K562 (cell line): Measurements from ENCODE around the gene MAP2K6. TPM values are rescaled to one million over a fixed set of nuclear protein-coding genes. Genes with fewer than 3 reads are reported as not detected.

ENCODE experiments used
- ATAC-seq: fragments of 200-7000 bp; cut with Tn5 transposase; 3 replicates; pipeline ENCODE4 v1.9.1; 2020; ENCODE audit warnings: moderate library complexity
- BruUV-seq: library from RNA; stranded (reverse); fragments of 400-500 nt; replicated peaks from 2 replicates; lab custom pipeline; 2021; lab: Mats Ljungman, UMichigan
- CTCF ChIA-PET: fragments of 300-600 bp; formaldehyde crosslinking; extraction: SDS; loops from one replicate; lab custom pipeline; 2021; ENCODE audit warnings: low intra/inter-chr PET ratio; lab: Yijun Ruan, JAX
- POLR2A ChIA-PET: fragments of 300-600, 350-650 bp; sonication (Branson Sonifier 250); formaldehyde crosslinking; extraction: SDS; loops from one replicate; lab custom pipeline; 2021; ENCODE audit warnings: antibody characterized with exemption, inconsistent platforms; lab: Yijun Ruan, JAX
- DNase-seq, 4 experiments: peaks; one replicate each; pipeline versions ENCODE4 v3.0.0 to v3.0.0-alpha.2; 2011 to 2018; ENCODE audit warnings: low spot score in 3 of 4, mixed read lengths in 3 of 4; ENCODE audit errors: extremely low read depth in 1 of 4
- FAIRE-seq: peaks from 2 replicates; lab custom pipeline; 2011; peaks lifted over from hg19 to GRCh38; lab: Jason Lieb, UNC
- H2AFZ ChIP-seq: 2 replicates; pipeline ENCODE4 v1.6.0; 2011; ENCODE audit warnings: low read depth, low read length, control low read depth, inconsistent platforms
- H3K27ac ChIP-seq: fragments of 200-600 bp; 3 replicates; pipeline ENCODE4 v1.8.0; 2011; ENCODE audit warnings: low read depth, mild to moderate bottlenecking, control low read depth, inconsistent platforms, low read length, moderate library complexity, mixed read lengths; ENCODE audit errors: extremely low read depth
- H3K27me3 ChIP-seq, 2 experiments: fragments of 300-600 bp in 1 of 2; 2 replicates in 1 of 2; 3 replicates in 1 of 2; pipeline versions ENCODE4 v1.6.0 to v1.8.0; 2011; ENCODE audit warnings: inconsistent platforms in 2 of 2, low read length in 2 of 2, mild to moderate bottlenecking in 1 of 2, mixed read lengths in 1 of 2, moderate library complexity in 1 of 2; ENCODE audit not compliant: control insufficient read depth in 2 of 2, insufficient read depth in 2 of 2
- H3K36me3 ChIP-seq: fragments of 300-600 bp; 3 replicates; pipeline ENCODE4 v1.8.0; 2011; ENCODE audit warnings: mild to moderate bottlenecking, low read length, inconsistent platforms; ENCODE audit not compliant: control insufficient read depth, insufficient read depth
- H3K4me1 ChIP-seq, 2 experiments: fragments of 200-600 bp in 1 of 2; replicated peaks in 1 of 2; 2 replicates in 1 of 2; 3 replicates in 1 of 2; pipeline versions ENCODE4 v1.5.1 to v1.8.0; 2011; ENCODE audit warnings: inconsistent platforms in 2 of 2, low read length in 2 of 2, mild to moderate bottlenecking in 1 of 2, mixed read lengths in 1 of 2, moderate library complexity in 1 of 2; ENCODE audit not compliant: control insufficient read depth in 2 of 2, insufficient read depth in 2 of 2
- H3K4me2 ChIP-seq: 2 replicates; pipeline ENCODE4 v1.6.1; 2011; ENCODE audit warnings: low read length, control low read depth, inconsistent platforms, mixed read lengths; ENCODE audit not compliant: insufficient read depth
- H3K4me3 ChIP-seq: fragments of 200-600 bp; sonication (generic), shearing (Covaris generic); 2 replicates; pipeline ENCODE4 v1.5.1; 2016; ENCODE audit warnings: control low read depth, inconsistent platforms
- H3K79me2 ChIP-seq: fragments of 200-600 bp; 3 replicates; pipeline ENCODE4 v1.8.0; 2011; ENCODE audit warnings: low read length, inconsistent platforms; ENCODE audit not compliant: control insufficient read depth, insufficient read depth
- H3K9ac ChIP-seq, 2 experiments: 2 replicates each; pipeline versions ENCODE4 v1.6.0 to v1.6.1; 2011; ENCODE audit warnings: low read depth in 2 of 2, low read length in 2 of 2, control low read depth in 1 of 2, inconsistent platforms in 1 of 2, mild to moderate bottlenecking in 1 of 2, mixed read lengths in 1 of 2; ENCODE audit not compliant: insufficient read depth in 1 of 2
- H3K9me1 ChIP-seq: one replicate; pipeline ENCODE4 v1.6.0; 2011; ENCODE audit warnings: inconsistent platforms, mild to moderate bottlenecking, low read length, moderate library complexity; ENCODE audit not compliant: control insufficient read depth, insufficient read depth
- H3K9me3 ChIP-seq: replicated peaks from 2 replicates; pipeline ENCODE4 v1.5.1; 2011; ENCODE audit warnings: low read depth, low read length, inconsistent platforms; ENCODE audit not compliant: control insufficient read depth, insufficient read depth
- H4K20me1 ChIP-seq: replicated peaks from 2 replicates; pipeline ENCODE4 v1.6.1; 2011; ENCODE audit warnings: low read length, inconsistent platforms, mixed read lengths; ENCODE audit not compliant: control insufficient read depth, insufficient read depth
- CAMTA2 ChIP-seq: fragments of 250-450 bp; sonication (Bioruptor Pico); conservative IDR thresholded peaks from 2 replicates; pipeline ENCODE4 v1.5.1; 2022
- FOXA3 ChIP-seq, 2 experiments: fragments of 450-650 bp in 1 of 2; sonication (generic) in 1 of 2; formaldehyde crosslinking; IDR thresholded peaks in 1 of 2; conservative IDR thresholded peaks in 1 of 2; 2 replicates each; pipeline versions ENCODE4 v1.4.0 to v1.8.0; 2020 to 2022; ENCODE audit warnings: mild to moderate bottlenecking in 2 of 2, missing genetic modification reagents in 1 of 2
- HOXB6 ChIP-seq: fragments of 250-450 bp; sonication (Bioruptor Pico); IDR thresholded peaks from 2 replicates; pipeline ENCODE4 v1.5.1; 2022; ENCODE audit warnings: mild to moderate bottlenecking, borderline replicate concordance
- RBM22 ChIP-seq: fragments of 200-400 bp; formaldehyde crosslinking; IDR thresholded peaks from 2 replicates; pipeline ENCODE4 v1.6.1; 2018; ENCODE audit warnings: low read length, low read depth; ENCODE audit not compliant: poor library complexity, severe bottlenecking
- TAF7 ChIP-seq: fragments of 450-650 bp; IDR thresholded peaks from 2 replicates; pipeline ENCODE4 v1.6.1; 2016; ENCODE audit warnings: missing genetic modification characterization, missing compliant biosample characterization
- ZNF3 ChIP-seq: fragments of 250-450 bp; sonication (Bioruptor Pico); IDR thresholded peaks from 2 replicates; pipeline ENCODE4 v1.5.0; 2021; ENCODE audit warnings: mild to moderate bottlenecking, moderate library complexity
- ZNF354B ChIP-seq: fragments of 250-450 bp; sonication (Bioruptor Pico); IDR thresholded peaks from 2 replicates; pipeline ENCODE4 v1.4.0; 2020
- ZNF561 ChIP-seq: fragments of 450-650 bp; formaldehyde crosslinking; conservative IDR thresholded peaks from 2 replicates; pipeline ENCODE4 v1.4.0; 2020; ENCODE audit warnings: mild to moderate bottlenecking, moderate library complexity
- WGBS: fragments of 100-300 bp; shearing (Covaris generic); methylation state at CpG from one replicate; pipeline ENCODE4 v1.1.6; 2016; ENCODE audit warnings: low coverage, mixed read lengths; ENCODE audit not compliant: insufficient coverage; ENCODE audit errors: missing lambda C conversion rate; 5-methylcytosine and 5-hydroxymethylcytosine counted together
- in situ Hi-C: fragments of 300-500 bp; cut with MboI; formaldehyde crosslinking; loops from 4 replicates; pipeline ENCODE4 v1.15.0; 2018; ENCODE audit warnings: inconsistent platforms, mixed read lengths
- intact Hi-C: fragments of 100-400 bp; cut with micrococcal nuclease; formaldehyde crosslinking; loops from 2 replicates; pipeline ENCODE4 v1.14.2; 2022
- polyA plus RNA-seq, 8 experiments: library from polyadenylated mRNA; depleted of rRNA in 4 of 8; stranded (reverse) in 5 of 8; unstranded in 3 of 8; fragments of >200 nt; fragmentation: Nextera tagmentation in 2 of 8; fragmentation: Illumina TruSeq in 1 of 8; extraction: Ambion mirVana in 2 of 8; extraction: Trizol in 1 of 8; gene quantifications; 2 replicates each; pipeline versions ENCODE4 v1.2.1 to v1.2.3, GENCODE V29; 2011 to 2014; ENCODE audit warnings: inconsistent platforms in 1 of 8, missing spikeins in 1 of 8
- total RNA-seq, 7 experiments: library from RNA; depleted of rRNA in 6 of 7; stranded (reverse); fragments of >200 nt in 6 of 7; fragmentation: Illumina TruSeq in 2 of 7; extraction: Trizol in 2 of 7; gene quantifications; 2 replicates each; pipeline versions ENCODE4 v1.2.1 to v1.2.3, GENCODE V29; 2011 to 2021; ENCODE audit warnings: low replicate concordance in 1 of 7
- TF ChIP-seq, protein P1 (sequence below): fragments of 450-650 bp; IDR thresholded peaks from 2 replicates; pipeline ENCODE4 v1.6.1; 2018; ENCODE audit warnings: mild to moderate bottlenecking, low read depth; ENCODE audit not compliant: partially characterized antibody
- TF ChIP-seq, protein P2 (sequence below): fragments of 450-650 bp; IDR thresholded peaks from 2 replicates; pipeline ENCODE4 v1.6.1; 2014; ENCODE audit warnings: low read depth, mild to moderate bottlenecking, moderate library complexity, borderline replicate concordance

The MAP2K6 gene
- total and polyA plus RNA-seq, 9 of the 15 experiments (the other 6 are each of a cell fraction or from before 2014, with no cell fraction given) = 0.07 to 0.13 TPM; not detected in 7

DNA sequence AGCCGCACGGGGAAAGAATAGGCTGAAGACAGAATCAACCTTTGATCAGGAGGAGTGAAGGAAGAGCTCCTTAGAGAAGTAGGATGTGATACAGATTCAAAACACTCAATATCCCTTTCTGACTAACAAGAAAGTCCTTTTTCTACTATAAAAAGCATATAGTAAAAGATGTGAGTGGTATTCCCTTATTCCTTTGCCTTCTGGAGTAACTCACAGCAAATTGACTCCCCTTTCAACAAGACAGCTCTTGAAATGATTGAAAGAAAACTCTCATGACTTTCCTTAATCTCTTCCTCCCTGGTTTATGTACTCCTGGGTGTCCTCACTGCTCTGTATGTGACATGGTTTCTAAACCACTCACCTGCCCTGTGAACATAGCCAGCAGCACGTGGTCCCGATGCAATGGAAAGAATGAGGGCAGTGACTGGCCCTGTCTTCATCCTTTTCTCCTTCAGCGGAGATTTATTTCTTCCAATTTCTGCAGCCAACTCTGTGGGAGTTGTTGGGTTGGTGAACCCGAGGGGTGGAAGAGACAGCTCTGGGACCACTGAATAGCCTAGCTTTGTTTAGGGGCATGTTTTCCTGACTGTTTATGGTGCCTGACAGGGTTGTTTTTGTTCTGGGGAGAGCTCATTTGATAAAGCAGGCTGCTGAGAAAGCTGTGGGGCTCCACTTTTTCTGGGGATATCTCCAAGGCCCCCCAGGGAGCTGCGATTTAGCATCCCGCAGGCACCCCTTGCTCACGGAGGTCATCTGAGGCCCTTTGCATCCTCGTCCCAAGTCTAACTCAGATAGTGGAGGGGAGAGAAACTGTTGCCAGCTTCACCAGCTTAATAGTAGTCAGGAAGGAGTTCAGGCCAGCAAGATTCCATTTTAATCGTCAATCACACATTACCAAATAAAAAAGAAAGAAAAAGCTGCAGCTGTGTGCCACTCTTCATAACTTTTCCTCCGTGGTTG, 46.7 kb downstream of the MAP2K6 start (continued):
- TF ChIP-seq RBM22 (no peak), ZNF3 (no peak)

DNA sequence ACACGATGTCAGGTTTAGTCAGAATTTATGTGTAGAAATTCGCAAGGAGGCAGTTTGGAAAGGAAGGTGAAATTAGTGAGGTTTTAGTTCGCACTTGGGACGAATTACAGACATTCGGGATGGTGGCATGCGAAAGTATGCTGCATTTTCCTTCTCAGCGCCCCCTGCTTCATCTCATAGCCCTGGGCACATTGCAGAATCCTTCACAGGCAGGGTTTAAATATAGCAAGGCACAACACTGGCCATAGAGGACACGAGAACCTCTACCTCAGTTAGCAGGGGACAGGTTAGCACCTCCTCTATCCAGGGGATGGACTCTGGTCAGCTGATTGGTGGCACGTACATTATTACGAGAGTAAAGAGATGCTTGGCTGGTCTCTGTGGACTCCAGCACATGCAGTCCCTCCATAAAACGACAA, 47.5 kb downstream of the MAP2K6 start:
- POLR2A ChIA-PET = no interaction called here
- CTCF ChIA-PET = no interaction called here
- Histone ChIP-seq H3K4me1 (no peaks in the 10 kb centered on the region), H3K36me3 (no peaks in the 10 kb centered on the region), H3K4me2 (no peak overlapping the region), H3K27ac (no peak overlapping the region), H3K4me3 (no peak overlapping the region), H3K27me3 (peaks cover 2 to 5% of the 10 kb centered on the region in 2 experiments; a peak in 2 of 5 replicates), H3K9ac (no peak overlapping the region), H3K9me3 (no peaks in the 10 kb centered on the region), H4K20me1 (no peaks in the 10 kb centered on the region), H3K9me1 (no peaks in the 10 kb centered on the region), H2AFZ (no peak overlapping the region)
- no peak for DNase-seq
- in situ Hi-C loops = no loop called here
- WGBS = 2% methylated on average over 11 of the region's 11 CpGs
- TF ChIP-seq FOXA3 (CRISPR knock-in tag; conservative IDR thresholded peaks at IDR 0.05 in 1 of 2, IDR thresholded peaks at IDR 0.05 in 1 of 2) (no peak), TAF7 (tag) (no peak), ZNF561 (CRISPR knock-in tag) (no peak), HOXB6 (CRISPR knock-in tag) (no peak), ZNF354B (no peak), CAMTA2 (CRISPR knock-in tag) (no peak)
- TF ChIP-seq, protein P1, sequence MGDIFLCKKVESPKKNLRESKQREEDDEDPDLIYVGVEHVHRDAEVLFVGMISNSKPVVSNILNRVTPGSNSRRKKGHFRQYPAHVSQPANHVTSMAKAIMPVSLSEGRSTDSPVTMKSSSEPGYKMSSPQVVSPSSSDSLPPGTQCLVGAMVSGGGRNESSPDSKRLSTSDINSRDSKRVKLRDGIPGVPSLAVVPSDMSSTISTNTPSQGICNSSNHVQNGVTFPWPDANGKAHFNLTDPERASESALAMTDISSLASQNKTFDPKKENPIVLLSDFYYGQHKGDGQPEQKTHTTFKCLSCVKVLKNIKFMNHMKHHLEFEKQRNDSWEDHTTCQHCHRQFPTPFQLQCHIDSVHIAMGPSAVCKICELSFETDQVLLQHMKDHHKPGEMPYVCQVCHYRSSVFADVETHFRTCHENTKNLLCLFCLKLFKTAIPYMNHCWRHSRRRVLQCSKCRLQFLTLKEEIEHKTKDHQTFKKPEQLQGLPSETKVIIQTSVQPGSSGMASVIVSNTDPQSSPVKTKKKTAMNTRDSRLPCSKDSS = no peak
- TF ChIP-seq, protein P2, sequence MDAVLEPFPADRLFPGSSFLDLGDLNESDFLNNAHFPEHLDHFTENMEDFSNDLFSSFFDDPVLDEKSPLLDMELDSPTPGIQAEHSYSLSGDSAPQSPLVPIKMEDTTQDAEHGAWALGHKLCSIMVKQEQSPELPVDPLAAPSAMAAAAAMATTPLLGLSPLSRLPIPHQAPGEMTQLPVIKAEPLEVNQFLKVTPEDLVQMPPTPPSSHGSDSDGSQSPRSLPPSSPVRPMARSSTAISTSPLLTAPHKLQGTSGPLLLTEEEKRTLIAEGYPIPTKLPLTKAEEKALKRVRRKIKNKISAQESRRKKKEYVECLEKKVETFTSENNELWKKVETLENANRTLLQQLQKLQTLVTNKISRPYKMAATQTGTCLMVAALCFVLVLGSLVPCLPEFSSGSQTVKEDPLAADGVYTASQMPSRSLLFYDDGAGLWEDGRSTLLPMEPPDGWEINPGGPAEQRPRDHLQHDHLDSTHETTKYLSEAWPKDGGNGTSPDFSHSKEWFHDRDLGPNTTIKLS = no peak
- TF ChIP-seq, all 486 proteins: peak for 0
- BruUV-seq = no TSS peak
- intact Hi-C loops = no loop called here
- no peaks in the 10 kb centered on the region for H3K79me2 ChIP-seq
- ATAC-seq (no peak), FAIRE-seq (no peak)
